GM12878 (cell line): Measurements from ENCODE around the gene TMEM37. TPM values are rescaled to one million over a fixed set of nuclear protein-coding genes. Genes with fewer than 3 reads are reported as not detected.

ENCODE experiments used
- ATAC-seq: fragments of 200-7000 bp; cut with Tn5 transposase; 3 replicates; pipeline ENCODE4 v1.9.1; 2020; ENCODE audit warnings: mild to moderate bottlenecking, moderate library complexity
- BruUV-seq: library from RNA; stranded (reverse); fragments of 400-500 nt; replicated peaks from 2 replicates; lab custom pipeline; 2021; lab: Mats Ljungman, UMichigan
- CTCF ChIA-PET: fragments of 300-600 bp; sonication (Branson Sonifier 250); formaldehyde crosslinking; extraction: SDS; loops from one replicate; lab custom pipeline; 2021; ENCODE audit warnings: inconsistent platforms; lab: Yijun Ruan, JAX
- POLR2A ChIA-PET: fragments of 350-600 bp; formaldehyde crosslinking; extraction: SDS; loops from one replicate; lab custom pipeline; 2021; ENCODE audit warnings: inconsistent platforms; lab: Charles Lee
- RAD21 ChIA-PET: fragments of 300-600 bp; sonication (Branson Sonifier 250); formaldehyde crosslinking; loops from one replicate; lab custom pipeline; 2023; ENCODE audit warnings: antibody characterized with exemption; ENCODE audit not compliant: unreplicated experiment; lab: Charles Lee
- SMC1A ChIA-PET: fragments of 300-600 bp; sonication (Branson Sonifier 250); formaldehyde crosslinking; loops from one replicate; lab custom pipeline; 2023; ENCODE audit not compliant: unreplicated experiment, uncharacterized antibody; lab: Charles Lee
- DNase-seq: peaks from one replicate; pipeline ENCODE4 v3.0.0-alpha.2; 2011; ENCODE audit warnings: low read depth, low spot score
- FAIRE-seq: peaks from 3 replicates; lab custom pipeline; 2011; peaks lifted over from hg19 to GRCh38; lab: Jason Lieb, UNC
- H2AFZ ChIP-seq: 2 replicates; pipeline ENCODE4 v1.6.0; 2011; ENCODE audit warnings: low read depth, low read length, control low read depth; ENCODE audit not compliant: control insufficient read depth
- H3K27ac ChIP-seq: 2 replicates; pipeline ENCODE4 v1.5.1; 2011; ENCODE audit warnings: control low read depth; ENCODE audit not compliant: control insufficient read depth, insufficient read depth
- H3K27me3 ChIP-seq, 2 experiments: replicated peaks in 1 of 2; 2 replicates each; pipeline versions ENCODE4 v1.6.0 to v1.6.1; 2011; ENCODE audit warnings: low read length in 1 of 2; ENCODE audit not compliant: control insufficient read depth in 2 of 2, insufficient read depth in 2 of 2
- H3K36me3 ChIP-seq, 2 experiments: 2 replicates each; pipeline ENCODE4 v1.5.1; 2011; ENCODE audit warnings: low read length in 1 of 2; ENCODE audit not compliant: control insufficient read depth in 2 of 2, insufficient read depth in 2 of 2
- H3K4me1 ChIP-seq: 2 replicates; pipeline ENCODE4 v1.6.1; 2011; ENCODE audit warnings: mild to moderate bottlenecking, low read length, moderate library complexity, mixed read lengths; ENCODE audit not compliant: control insufficient read depth, insufficient read depth
- H3K4me2 ChIP-seq: 2 replicates; pipeline ENCODE4 v1.6.0; 2011; ENCODE audit warnings: control low read depth; ENCODE audit not compliant: control insufficient read depth, insufficient read depth
- H3K4me3 ChIP-seq: fragments of 200-600 bp; sonication (generic); 2 replicates; pipeline ENCODE4 v1.5.1; 2016
- H3K79me2 ChIP-seq: 2 replicates; pipeline ENCODE4 v1.6.0; 2011; ENCODE audit warnings: low read length; ENCODE audit not compliant: control insufficient read depth, insufficient read depth
- H3K9ac ChIP-seq: 2 replicates; pipeline ENCODE4 v1.8.0; 2011; ENCODE audit warnings: low read length, control low read depth, mixed read lengths; ENCODE audit not compliant: control insufficient read depth, insufficient read depth
- H3K9me3 ChIP-seq: replicated peaks from 3 replicates; pipeline ENCODE4 v1.5.1; 2011; ENCODE audit warnings: mild to moderate bottlenecking, low read length; ENCODE audit not compliant: control insufficient read depth, insufficient read depth
- H4K20me1 ChIP-seq: 2 replicates; pipeline ENCODE4 v1.6.0; 2011; ENCODE audit not compliant: control insufficient read depth, insufficient read depth
- BRCA1 ChIP-seq: IDR thresholded peaks from 2 replicates; pipeline ENCODE4 v1.6.1; 2011; ENCODE audit warnings: low read depth, low read length, improper control_type of control experiment
- CBX5 ChIP-seq: sonication (generic); IDR thresholded peaks from 2 replicates; pipeline ENCODE4 v1.6.1; 2016; ENCODE audit warnings: low read depth, moderate library complexity, mild to moderate bottlenecking, inconsistent platforms
- CHD2 ChIP-seq: IDR thresholded peaks from 2 replicates; pipeline ENCODE4 v1.6.1; 2011; ENCODE audit warnings: low read depth, low read length, improper control_type of control experiment, borderline replicate concordance
- CHD4 ChIP-seq: fragments of 200-600 bp; sonication (generic); IDR thresholded peaks from 2 replicates; pipeline ENCODE4 v1.6.1; 2016; ENCODE audit warnings: mild to moderate bottlenecking
- CREB1 ChIP-seq: IDR thresholded peaks from 2 replicates; pipeline ENCODE4 v1.6.1; 2012; ENCODE audit warnings: low read depth, mild to moderate bottlenecking, inconsistent platforms
- FOS ChIP-seq: IDR thresholded peaks from 3 replicates; pipeline ENCODE4 v1.6.1; 2011; ENCODE audit warnings: borderline replicate concordance; ENCODE audit not compliant: insufficient read length; ENCODE audit errors: extremely low read depth
- NFIC ChIP-seq: IDR thresholded peaks from 2 replicates; pipeline ENCODE4 v1.6.1; 2012; ENCODE audit warnings: low read depth, mild to moderate bottlenecking, inconsistent platforms, low read length, moderate library complexity
- PAX8 ChIP-seq: fragments of 450-650 bp; IDR thresholded peaks from 2 replicates; pipeline ENCODE4 v1.6.1; 2017; ENCODE audit warnings: mild to moderate bottlenecking, moderate library complexity
- RFX5 ChIP-seq: IDR thresholded peaks from 2 replicates; pipeline ENCODE4 v1.6.1; 2011; ENCODE audit warnings: low read depth, low read length, improper control_type of control experiment
- ZNF384 ChIP-seq: IDR thresholded peaks from 2 replicates; pipeline ENCODE4 v1.6.1; 2012; ENCODE audit warnings: low read depth, mild to moderate bottlenecking, low read length, improper control_type of control experiment, borderline replicate concordance
- WGBS: methylation state at CpG from one replicate; pipeline ENCODE4 v1.1.6; 2016; ENCODE audit warnings: low lambda C conversion rate; ENCODE audit not compliant: insufficient replicate concordance, insufficient coverage; ENCODE audit errors: missing lambda C conversion rate; 5-methylcytosine and 5-hydroxymethylcytosine counted together
- in situ Hi-C: fragments of 300-500 bp; cut with MboI; formaldehyde crosslinking; loops from 9 replicates; pipeline ENCODE4 v1.14.3; 2018; ENCODE audit warnings: mixed read lengths
- intact Hi-C: fragments of 100-400 bp; cut with micrococcal nuclease; formaldehyde crosslinking; loops from one replicate; pipeline ENCODE4 v1.14.2; 2022; ENCODE audit not compliant: unreplicated experiment
- polyA plus RNA-seq, 11 experiments: library from polyadenylated mRNA; depleted of rRNA in 4 of 11; unstranded in 6 of 11; stranded (reverse) in 5 of 11; fragments of >200 nt; fragmentation: Nextera tagmentation in 4 of 11; fragmentation: Illumina TruSeq in 1 of 11; extraction: Ambion mirVana in 4 of 11; extraction: Trizol in 1 of 11; gene quantifications; 1 replicate in 1 of 11; 2 replicates in 10 of 11; pipeline versions ENCODE4 v1.2.1 to v1.2.3, GENCODE V29; 2011 to 2016; ENCODE audit warnings: inconsistent platforms in 2 of 11, missing spikeins in 2 of 11, low read depth in 1 of 11
- total RNA-seq, 4 experiments: library from RNA; depleted of rRNA in 3 of 4; stranded (reverse); fragments of >200 nt in 3 of 4; fragmentation: Illumina TruSeq in 1 of 4; extraction: Trizol in 1 of 4; gene quantifications; 2 replicates each; pipeline versions ENCODE4 v1.2.1 to v1.2.3, GENCODE V29; 2013 to 2021
- TF ChIP-seq, protein P1 (sequence below): fragments of 450-650 bp; IDR thresholded peaks from 2 replicates; pipeline ENCODE4 v1.6.1; 2014; ENCODE audit warnings: mild to moderate bottlenecking
- TF ChIP-seq, protein P2 (sequence below): fragments of 450-650 bp; IDR thresholded peaks from 2 replicates; pipeline ENCODE4 v1.6.1; 2016; ENCODE audit warnings: mild to moderate bottlenecking
- TF ChIP-seq, protein P3 (sequence below): IDR thresholded peaks from 2 replicates; pipeline ENCODE4 v1.6.1; 2011; ENCODE audit warnings: low read depth, low read length, improper control_type of control experiment, borderline replicate concordance
- TF ChIP-seq, protein P4 (sequence below), 3 experiments: IDR thresholded peaks in 2 of 3; conservative IDR thresholded peaks in 1 of 3; 2 replicates each; pipeline ENCODE4 v1.5.1; 2011; ENCODE audit warnings: low read depth in 3 of 3, low read length in 3 of 3, mild to moderate bottlenecking in 3 of 3, control low read depth in 2 of 3, moderate library complexity in 2 of 3, inconsistent platforms in 1 of 3, mixed read lengths in 1 of 3; ENCODE audit not compliant: control insufficient read depth in 2 of 3, insufficient read depth in 1 of 3; ENCODE audit errors: extremely low read depth in 1 of 3

Gene TMEM37
- total and polyA plus RNA-seq, 10 of the 15 experiments (the other 5 are each of a cell fraction or from before 2014, with no cell fraction given): 0.07 to 0.67 (median 0.24) TPM; not detected in 3

DNA sequence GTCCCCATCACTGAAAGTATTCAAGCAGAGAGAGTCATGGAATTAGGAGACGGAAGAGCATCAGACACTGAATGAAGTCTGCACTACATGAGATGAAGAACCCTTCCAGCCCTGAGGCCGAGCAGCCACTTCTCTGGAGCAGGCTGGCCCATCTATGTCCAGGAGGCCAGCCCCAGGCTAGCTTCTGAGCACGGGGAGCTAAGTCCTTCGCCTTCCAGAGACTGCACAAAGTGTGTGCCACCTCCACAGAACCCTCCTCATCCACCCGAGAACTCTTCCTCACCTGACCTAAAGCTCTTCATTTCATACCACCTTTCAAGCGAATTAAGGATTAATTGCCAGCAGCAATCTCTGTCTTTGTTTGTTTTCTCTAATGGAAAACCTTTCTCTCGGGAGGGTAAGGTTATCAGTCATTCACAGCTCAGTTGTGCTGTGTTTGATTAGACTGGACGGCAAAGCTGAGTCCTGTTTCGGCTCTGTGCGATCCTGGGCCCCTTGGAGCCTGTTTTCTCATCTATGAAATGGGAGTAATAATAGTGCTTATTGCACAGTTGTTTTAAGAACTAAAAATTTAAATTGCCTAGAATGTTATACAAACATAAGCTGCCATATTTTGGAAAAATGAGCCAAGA, 54.7 kb downstream of the TMEM37 start (continued):
- TF ChIP-seq CBX5: no peak
- TF ChIP-seq, protein P1, sequence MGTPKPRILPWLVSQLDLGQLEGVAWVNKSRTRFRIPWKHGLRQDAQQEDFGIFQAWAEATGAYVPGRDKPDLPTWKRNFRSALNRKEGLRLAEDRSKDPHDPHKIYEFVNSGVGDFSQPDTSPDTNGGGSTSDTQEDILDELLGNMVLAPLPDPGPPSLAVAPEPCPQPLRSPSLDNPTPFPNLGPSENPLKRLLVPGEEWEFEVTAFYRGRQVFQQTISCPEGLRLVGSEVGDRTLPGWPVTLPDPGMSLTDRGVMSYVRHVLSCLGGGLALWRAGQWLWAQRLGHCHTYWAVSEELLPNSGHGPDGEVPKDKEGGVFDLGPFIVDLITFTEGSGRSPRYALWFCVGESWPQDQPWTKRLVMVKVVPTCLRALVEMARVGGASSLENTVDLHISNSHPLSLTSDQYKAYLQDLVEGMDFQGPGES: no peak
- no peak for TF ChIP-seq CHD2
- TF ChIP-seq, protein P2, sequence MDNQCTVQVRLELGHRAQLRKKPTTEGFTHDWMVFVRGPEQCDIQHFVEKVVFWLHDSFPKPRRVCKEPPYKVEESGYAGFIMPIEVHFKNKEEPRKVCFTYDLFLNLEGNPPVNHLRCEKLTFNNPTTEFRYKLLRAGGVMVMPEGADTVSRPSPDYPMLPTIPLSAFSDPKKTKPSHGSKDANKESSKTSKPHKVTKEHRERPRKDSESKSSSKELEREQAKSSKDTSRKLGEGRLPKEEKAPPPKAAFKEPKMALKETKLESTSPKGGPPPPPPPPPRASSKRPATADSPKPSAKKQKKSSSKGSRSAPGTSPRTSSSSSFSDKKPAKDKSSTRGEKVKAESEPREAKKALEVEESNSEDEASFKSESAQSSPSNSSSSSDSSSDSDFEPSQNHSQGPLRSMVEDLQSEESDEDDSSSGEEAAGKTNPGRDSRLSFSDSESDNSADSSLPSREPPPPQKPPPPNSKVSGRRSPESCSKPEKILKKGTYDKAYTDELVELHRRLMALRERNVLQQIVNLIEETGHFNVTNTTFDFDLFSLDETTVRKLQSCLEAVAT: no peak

DNA sequence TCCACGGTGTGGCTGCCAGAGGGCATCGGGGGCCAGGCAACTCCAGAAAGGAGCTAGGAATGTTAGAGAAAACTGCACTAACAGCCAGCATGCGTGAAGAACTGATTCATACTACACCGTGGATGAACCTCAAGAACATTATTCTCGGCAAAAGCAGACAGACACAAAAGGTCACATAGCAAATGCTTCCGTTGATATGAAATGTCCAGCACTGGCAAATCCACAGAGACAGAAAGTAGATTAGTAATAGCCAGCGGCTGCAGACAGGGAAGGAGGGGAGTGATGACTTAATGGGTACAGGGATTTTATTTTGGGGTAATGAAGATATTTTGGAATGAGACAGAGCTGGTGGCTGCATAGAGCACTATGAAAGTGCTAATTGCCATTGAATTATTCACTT, 55.2 kb downstream of the TMEM37 start:
- FAIRE-seq: no peak
- CTCF ChIA-PET: interaction anchor here (0.8 to 3.3 kb wide), 6 partner anchors 7 to 80 kb away, joined by 3 to 31 read pairs (median 6); no protein-coding TSS in a partner anchor

More for the DNA sequence above, 55.2 kb downstream of the TMEM37 start:
- in situ Hi-C loops (loop anchor here (10.0 kb wide), 1 partner anchor 602 kb away; no protein-coding TSS in a partner anchor), intact Hi-C loops (no loop called here)
- no peak overlapping the region for H3K27ac ChIP-seq
- no peaks in the 10 kb centered on the region; a peak in 1 of 4 replicates for H3K27me3 ChIP-seq
- ChIA-PET SMC1A (interaction anchor here (1.2 kb wide), 1 partner anchor 9 kb away, joined by 3 read pairs; no protein-coding TSS in a partner anchor), POLR2A (interaction anchor here (1.1 kb wide), 1 partner anchor 164 kb away, joined by 4 read pairs; no protein-coding TSS in a partner anchor), RAD21 (interaction anchor here (1.2 to 1.5 kb wide), 2 partner anchors 10 to 120 kb away, joined by 3 to 8 read pairs; partner anchors contain the start of genes C2orf76 and DBI)
- TF ChIP-seq RFX5: no peak
- TF ChIP-seq, protein P3, sequence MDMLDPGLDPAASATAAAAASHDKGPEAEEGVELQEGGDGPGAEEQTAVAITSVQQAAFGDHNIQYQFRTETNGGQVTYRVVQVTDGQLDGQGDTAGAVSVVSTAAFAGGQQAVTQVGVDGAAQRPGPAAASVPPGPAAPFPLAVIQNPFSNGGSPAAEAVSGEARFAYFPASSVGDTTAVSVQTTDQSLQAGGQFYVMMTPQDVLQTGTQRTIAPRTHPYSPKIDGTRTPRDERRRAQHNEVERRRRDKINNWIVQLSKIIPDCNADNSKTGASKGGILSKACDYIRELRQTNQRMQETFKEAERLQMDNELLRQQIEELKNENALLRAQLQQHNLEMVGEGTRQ: no peak
- no peak for TF ChIP-seq CBX5
- TF ChIP-seq CREB1: no peak
- TF ChIP-seq PAX8: no peak
- TF ChIP-seq FOS: no peak
- TF ChIP-seq BRCA1: no peak
- TF ChIP-seq ZNF384: no peak
- TF ChIP-seq CHD4: no peak
- TF ChIP-seq, protein P4, sequence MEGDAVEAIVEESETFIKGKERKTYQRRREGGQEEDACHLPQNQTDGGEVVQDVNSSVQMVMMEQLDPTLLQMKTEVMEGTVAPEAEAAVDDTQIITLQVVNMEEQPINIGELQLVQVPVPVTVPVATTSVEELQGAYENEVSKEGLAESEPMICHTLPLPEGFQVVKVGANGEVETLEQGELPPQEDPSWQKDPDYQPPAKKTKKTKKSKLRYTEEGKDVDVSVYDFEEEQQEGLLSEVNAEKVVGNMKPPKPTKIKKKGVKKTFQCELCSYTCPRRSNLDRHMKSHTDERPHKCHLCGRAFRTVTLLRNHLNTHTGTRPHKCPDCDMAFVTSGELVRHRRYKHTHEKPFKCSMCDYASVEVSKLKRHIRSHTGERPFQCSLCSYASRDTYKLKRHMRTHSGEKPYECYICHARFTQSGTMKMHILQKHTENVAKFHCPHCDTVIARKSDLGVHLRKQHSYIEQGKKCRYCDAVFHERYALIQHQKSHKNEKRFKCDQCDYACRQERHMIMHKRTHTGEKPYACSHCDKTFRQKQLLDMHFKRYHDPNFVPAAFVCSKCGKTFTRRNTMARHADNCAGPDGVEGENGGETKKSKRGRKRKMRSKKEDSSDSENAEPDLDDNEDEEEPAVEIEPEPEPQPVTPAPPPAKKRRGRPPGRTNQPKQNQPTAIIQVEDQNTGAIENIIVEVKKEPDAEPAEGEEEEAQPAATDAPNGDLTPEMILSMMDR (IDR thresholded peaks at IDR 0.05 in 2 of 3, conservative IDR thresholded peaks at IDR 0.05 in 1 of 3; ENCODE audit: control insufficient read depth in 2 of 3, extremely low read depth in 1 of 3, insufficient read depth in 1 of 3, low read depth in 3 of 3, low read length in 3 of 3): no peak
- no peak for TF ChIP-seq NFIC
- BruUV-seq: no TSS peak
- no peaks in the 10 kb centered on the region for H3K36me3 ChIP-seq
- H3K4me3 ChIP-seq: no peak overlapping the region
- no peak overlapping the region for H2AFZ ChIP-seq
- DNase-seq (no peak), ATAC-seq (no peak)
- WGBS: 20% methylated on average over 7 of the region's 7 CpGs
- H4K20me1 ChIP-seq: peaks cover 2% of the 10 kb centered on the region; the same call in 1 of the 2 replicates
- H3K79me2 ChIP-seq: no peaks in the 10 kb centered on the region
- no peaks in the 10 kb centered on the region for H3K9me3 ChIP-seq
- no peaks in the 10 kb centered on the region for H3K4me1 ChIP-seq
- H3K9ac ChIP-seq: no peak overlapping the region
- H3K4me2 ChIP-seq: no peak overlapping the region
